ENCODE measurements around the gene ARSB. TPM values are rescaled to one million over a fixed set of nuclear protein-coding genes. Genes with fewer than 3 reads are reported as not detected.
A peak's percentile ranks its signal among the peaks of the same experiment; 100 is the strongest.

The ARSB gene
- total and polyA plus RNA-seq, 8 donors = 0.58 to 35.6 (median 7.6) TPM

GRCh38 chr5:78819166-78819565 is 165.9 kb downstream of the ARSB start:
- Histone ChIP-seq H3K4me3 (no peak overlapping the region), H3K4me1 (no peaks in the 10 kb centered on the region), H3K9me3 (no peaks in the 10 kb centered on the region), H3K27ac (no peak overlapping the region), H3K27me3 (no peaks in the 10 kb centered on the region), H3K36me3 (no peaks in the 10 kb centered on the region)
- intact Hi-C loops (cut with DNase I; ENCODE audit: low total_unique reads) = no loop called here
- DNase-seq = peak in 1 of 2 donors; percentile 56
- WGBS, 5 donors = 84 to 94% (median 91%) methylated on average over 3 of the region's 3 CpGs
- TF ChIP-seq POLR2A (IDR thresholded peaks at IDR 0.05) = no peak
- no peak for TF ChIP-seq CTCF (IDR thresholded peaks at IDR 0.05)
- no peak for TF ChIP-seq POLR2AphosphoS5 (IDR thresholded peaks at IDR 0.05)
- no peak for TF ChIP-seq EP300 (IDR thresholded peaks at IDR 0.05)

- 96 to 100% (median 98%) methylated on average over 3 of the region's 3 CpGs for WGBS, 5 donors
- no peak for DNase-seq
- Histone ChIP-seq H3K36me3 (no peaks in the 10 kb centered on the region), H3K4me3 (no peak overlapping the region), H3K4me1 (no peaks in the 10 kb centered on the region), H3K27ac (no peak overlapping the region), H3K9me3 (no peaks in the 10 kb centered on the region), H3K27me3 (no peaks in the 10 kb centered on the region)
- TF ChIP-seq POLR2A (IDR thresholded peaks at IDR 0.05) (no peak), POLR2AphosphoS5 (IDR thresholded peaks at IDR 0.05) (no peak)
- intact Hi-C loops (cut with DNase I; ENCODE audit: low total_unique reads) = no loop called here
These were observed 168.9 kb downstream of the ARSB start for GRCh38 chr5:78816143-78816765.

GRCh38 chr5:78813906-78814530 is 171.1 kb downstream of the ARSB start:
- TF ChIP-seq POLR2A (IDR thresholded peaks at IDR 0.05) = no peak
- no peak for TF ChIP-seq CTCF (IDR thresholded peaks at IDR 0.05)
- TF ChIP-seq EP300 (IDR thresholded peaks at IDR 0.05) = no peak
- TF ChIP-seq POLR2AphosphoS5 (IDR thresholded peaks at IDR 0.05) = no peak
- intact Hi-C loops (cut with DNase I; ENCODE audit: low total_unique reads) = no loop called here
- no peak for DNase-seq
- Histone ChIP-seq H3K27ac (no peak overlapping the region), H3K9me3 (no peaks in the 10 kb centered on the region), H3K36me3 (no peaks in the 10 kb centered on the region), H3K4me3 (no peak overlapping the region), H3K27me3 (no peaks in the 10 kb centered on the region), H3K4me1 (no peaks in the 10 kb centered on the region)
- 89 to 100% (median 95%) methylated on average over 2 of the region's 2 CpGs for WGBS, 5 donors

GRCh38 chr5:78813286-78813685 is 171.8 kb downstream of the ARSB start:
- TF ChIP-seq POLR2AphosphoS5 (IDR thresholded peaks at IDR 0.05) = no peak
- no peak for TF ChIP-seq EP300 (IDR thresholded peaks at IDR 0.05)
- no peak for TF ChIP-seq CTCF (IDR thresholded peaks at IDR 0.05)
- no peak for TF ChIP-seq POLR2A (IDR thresholded peaks at IDR 0.05)
- WGBS, 5 donors = 85 to 96% (median 90%) methylated on average over 1 of the region's 1 CpG

GRCh38 chr5:78811866-78812265 is 173.2 kb downstream of the ARSB start:
- WGBS, 5 donors = 63 to 94% (median 73%) methylated on average over 1 of the region's 1 CpG
- intact Hi-C loops (cut with DNase I; ENCODE audit: low total_unique reads) = no loop called here
- no peak for DNase-seq
- TF ChIP-seq POLR2AphosphoS5 (IDR thresholded peaks at IDR 0.05) = no peak
- no peak for TF ChIP-seq EP300 (IDR thresholded peaks at IDR 0.05)
- TF ChIP-seq CTCF (IDR thresholded peaks at IDR 0.05) = no peak
- TF ChIP-seq POLR2A (IDR thresholded peaks at IDR 0.05) = no peak
- H3K27ac ChIP-seq = no peak overlapping the region
- no peaks in the 10 kb centered on the region for H3K9me3 ChIP-seq
- no peaks in the 10 kb centered on the region for H3K27me3 ChIP-seq
- H3K4me1 ChIP-seq = no peaks in the 10 kb centered on the region
- H3K4me3 ChIP-seq = no peak overlapping the region
- H3K36me3 ChIP-seq = no peaks in the 10 kb centered on the region

More at GRCh38 chr5:78813286-78813685, 171.8 kb downstream of the ARSB start:
- H3K36me3 ChIP-seq = no peaks in the 10 kb centered on the region
- no peak overlapping the region for H3K27ac ChIP-seq
- DNase-seq = no peak
- H3K9me3 ChIP-seq = no peaks in the 10 kb centered on the region
- no peak overlapping the region for H3K4me3 ChIP-seq
- intact Hi-C loops (cut with DNase I; ENCODE audit: low total_unique reads) = no loop called here
- H3K27me3 ChIP-seq = no peaks in the 10 kb centered on the region
- H3K4me1 ChIP-seq = no peaks in the 10 kb centered on the region
